GM18520 (cell line): ENCODE results near the gene ZNF574.
A peak's percentile ranks its signal among the peaks of the same experiment; 100 is the strongest.
"Not testable (repeated sequence)": the region's sequence is repeated elsewhere in the genome, so short reads cannot be mapped to it uniquely, and the experiment has no call there.

Source experiments
- ATAC-seq: cut with Tn5 transposase; IDR thresholded peaks from one replicate; pipeline ENCODE4 v1.9.1; 2021; ENCODE audit not compliant: unreplicated experiment

ZNF574 gene

DNA sequence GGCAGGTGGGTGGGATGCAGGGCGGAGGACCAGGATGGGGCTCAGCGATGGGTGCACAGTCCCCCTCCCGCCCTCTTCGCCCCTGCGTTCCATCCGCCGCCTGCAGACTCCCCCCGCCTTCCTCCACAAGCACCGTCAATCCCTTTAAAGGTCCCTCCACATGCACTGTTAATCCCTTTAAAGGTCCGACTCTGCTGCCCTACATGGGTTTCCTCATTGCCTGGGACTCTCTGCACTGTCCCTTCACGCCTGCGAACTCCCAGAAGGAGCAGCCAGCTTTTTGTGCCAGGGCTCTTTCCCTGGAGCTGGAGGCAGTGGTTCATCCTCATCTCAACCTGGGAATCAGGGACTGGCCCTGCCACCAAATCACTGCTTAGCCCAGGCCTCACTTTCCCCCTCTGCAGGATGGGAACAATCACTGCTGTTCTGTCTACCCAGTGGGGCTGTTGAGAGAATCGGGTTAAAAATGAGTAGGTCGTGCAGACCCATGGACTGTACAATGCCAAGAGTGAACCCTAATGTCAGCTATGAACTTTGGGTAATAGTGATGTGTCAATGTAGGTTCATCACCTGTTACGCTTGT lies 20.4 kb downstream of the ZNF574 start:
- ATAC-seq = no peak

DNA sequence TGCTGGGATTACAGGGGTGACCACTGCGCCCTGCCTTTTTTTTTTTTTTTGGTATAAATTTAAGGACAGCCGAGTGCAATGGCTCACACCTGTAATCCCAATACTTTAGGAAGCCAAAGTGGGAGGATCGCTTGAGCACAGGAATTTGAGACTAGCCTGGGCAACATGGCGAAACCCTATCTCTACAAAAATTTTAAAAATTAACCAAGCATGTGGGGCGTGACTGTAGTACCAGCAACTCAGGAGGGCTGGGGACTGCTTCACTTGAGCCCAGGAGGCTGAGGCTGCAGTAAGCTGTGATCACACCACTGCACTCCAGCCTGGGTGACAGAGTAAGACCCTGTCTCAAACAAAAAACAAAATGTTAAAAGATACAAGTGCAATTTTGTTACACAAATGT lies 21.5 kb downstream of the ZNF574 start:
- ATAC-seq = no peak

DNA sequence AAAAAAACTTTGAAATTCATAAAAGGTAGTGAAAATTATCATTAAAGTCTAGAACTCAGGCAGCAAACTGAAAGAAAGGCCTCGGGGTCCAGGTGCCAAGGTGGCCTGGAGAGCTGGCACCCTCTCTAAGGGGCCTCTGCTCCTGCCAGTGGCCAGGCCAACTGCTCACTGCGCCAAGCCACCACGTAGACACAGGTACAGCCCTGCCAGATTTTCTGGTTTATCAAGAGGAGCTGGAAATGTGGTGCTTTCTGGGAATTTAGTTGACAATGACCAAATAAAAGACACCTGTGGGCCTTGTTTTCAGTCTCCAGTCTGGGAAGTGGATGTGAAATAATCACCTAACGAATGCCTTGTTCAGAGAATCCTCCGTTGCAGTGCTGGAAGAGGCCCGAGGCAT lies 22.8 kb downstream of the ZNF574 start:
- no peak for ATAC-seq

DNA sequence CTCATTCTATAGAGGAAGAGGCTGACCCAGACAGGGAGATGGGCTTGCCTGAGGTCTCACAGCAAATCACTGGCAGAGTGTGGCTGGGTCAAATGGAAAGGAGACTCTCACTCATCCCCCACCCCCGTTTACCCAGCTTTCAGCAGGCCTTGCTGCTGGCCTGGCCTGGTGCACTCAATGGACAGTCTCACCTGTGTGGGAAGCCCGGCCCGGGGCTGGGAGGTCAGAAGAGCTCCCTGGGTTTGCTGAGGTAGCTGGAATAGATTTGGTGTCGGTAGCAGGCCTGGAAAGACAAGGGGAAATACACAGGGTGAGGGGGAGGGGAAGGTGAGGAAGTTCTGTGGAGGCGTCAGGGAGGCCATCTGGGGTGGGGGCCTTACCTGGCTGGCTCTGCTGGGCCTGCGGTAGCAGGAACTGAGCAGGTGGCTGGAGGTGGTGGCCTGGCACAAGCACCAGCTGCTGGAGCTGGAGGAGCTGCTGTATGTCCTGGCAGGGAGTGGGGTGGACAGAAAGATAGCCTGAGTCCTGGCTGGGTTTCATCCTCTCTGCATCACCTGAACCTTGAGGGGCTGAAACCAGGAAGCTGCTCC lies 23.5 kb downstream of the ZNF574 start:
- ATAC-seq = no peak

DNA sequence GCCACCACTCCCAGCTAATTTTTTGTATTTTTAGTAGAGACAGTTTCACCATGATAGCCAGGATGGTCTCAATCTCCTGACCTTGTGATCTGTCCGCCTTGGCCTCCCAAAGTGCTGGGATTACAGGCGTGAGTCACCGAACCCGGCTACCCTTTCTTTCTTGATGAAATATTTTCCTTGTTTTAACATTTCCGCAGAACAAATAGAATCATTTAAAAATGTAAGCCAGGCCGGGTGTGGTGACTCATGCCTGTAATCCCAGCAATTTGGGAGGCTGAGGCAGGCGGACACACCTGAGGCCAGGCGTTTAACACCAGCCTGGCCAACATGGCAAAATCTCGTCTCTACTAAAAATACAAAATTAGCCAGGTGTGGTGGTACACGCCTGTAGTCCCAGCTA lies 24.3 kb downstream of the ZNF574 start:
- not testable (repeated sequence) for ATAC-seq

DNA sequence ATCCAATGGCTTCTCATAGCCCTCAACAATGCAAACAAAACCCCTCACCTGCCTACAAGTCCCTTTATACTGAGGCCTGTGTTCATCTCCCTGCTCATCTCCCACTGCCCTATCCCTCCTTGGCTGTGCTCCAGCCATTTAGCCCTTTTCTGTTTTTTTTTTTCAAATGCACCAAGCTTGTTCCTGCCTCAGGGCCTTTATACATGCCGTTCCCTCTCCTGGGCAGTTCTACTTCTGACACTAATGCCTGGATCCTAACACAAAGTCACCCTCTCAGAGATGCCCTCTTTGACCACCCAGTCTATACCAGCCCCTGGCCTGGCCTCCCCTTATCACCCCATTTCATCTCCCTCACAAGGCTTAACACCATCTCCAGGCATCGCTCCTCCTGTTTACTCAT lies 26.9 kb downstream of the ZNF574 start:
- no peak for ATAC-seq

DNA sequence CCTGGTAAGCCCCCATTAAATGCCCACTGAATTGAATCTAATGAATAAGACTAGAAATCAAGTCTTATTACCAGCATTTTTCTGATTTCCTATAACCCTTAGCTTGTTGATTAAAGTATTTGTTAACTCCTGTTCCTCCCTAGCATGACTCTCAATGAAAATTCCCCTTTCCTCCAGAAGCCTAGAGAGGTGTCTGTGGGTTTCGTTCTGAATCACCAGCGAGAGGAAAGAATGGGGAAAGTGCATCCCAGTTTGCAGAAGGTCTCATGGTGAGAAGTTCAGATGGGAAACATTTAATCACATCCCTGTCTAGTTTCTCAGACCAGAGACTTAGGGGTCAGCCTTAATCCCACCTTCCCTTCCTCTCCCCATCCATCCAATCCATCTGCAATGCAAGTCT lies 29.4 kb downstream of the ZNF574 start:
- no peak for ATAC-seq

DNA sequence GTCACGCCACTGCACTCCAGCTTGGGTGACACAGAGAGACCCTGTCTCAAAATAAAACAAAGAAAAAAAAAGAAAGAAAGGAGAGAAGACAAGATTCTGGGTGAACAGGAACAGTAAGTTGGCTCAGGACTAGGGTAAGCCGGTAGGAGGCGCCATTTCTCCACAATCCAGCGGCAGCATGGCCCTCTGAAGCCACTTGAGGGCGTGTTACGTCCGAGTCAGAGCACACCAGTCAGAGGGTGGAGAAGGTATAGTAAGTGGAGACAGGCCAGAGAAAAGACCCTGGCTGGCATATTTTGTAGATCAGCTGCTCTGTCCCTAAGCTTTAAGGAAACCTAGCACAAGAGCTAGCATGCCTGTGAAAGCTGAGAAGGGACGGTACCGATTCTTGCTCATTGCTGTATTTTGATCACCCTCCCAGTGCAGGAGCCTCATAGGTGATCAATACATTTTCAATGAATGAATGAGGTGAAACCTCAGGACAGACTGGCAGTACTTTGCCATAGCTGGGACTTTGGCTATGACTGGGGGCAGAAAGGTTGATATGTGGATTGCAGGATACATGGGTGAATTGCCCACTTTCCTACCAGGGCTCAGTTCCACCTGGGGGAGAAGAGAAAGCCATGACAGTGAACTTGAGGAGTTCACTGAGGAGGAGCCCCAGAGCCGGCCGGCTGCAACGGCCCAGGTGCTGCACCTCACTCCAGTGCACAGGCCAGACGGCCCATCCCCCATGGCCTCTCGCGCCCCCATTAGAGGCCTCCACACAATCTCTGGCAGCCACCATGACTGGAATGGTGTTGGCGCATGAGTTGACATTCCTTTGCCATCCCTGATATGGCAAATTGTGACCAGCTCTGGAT lies 32.8 kb downstream of the ZNF574 start:
- peak; percentile 47 for ATAC-seq

DNA sequence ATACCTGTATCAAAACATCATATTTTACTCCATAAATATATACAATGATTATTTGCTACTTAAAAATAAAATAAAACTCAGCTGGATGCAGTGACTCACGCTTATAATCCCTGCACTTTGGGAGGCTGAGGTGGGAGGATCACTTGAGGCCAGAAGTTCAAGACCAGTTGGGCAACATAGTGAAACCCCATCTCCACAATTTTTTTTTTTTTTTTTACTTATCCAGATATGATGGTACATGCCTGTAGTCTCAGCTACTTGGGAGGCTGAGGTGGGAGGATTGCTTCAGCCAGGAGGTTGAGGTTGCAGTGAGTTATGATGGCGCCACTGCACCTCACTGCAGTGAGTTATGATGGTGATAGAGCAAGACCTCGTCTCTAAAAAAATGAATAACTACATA lies 33.9 kb downstream of the ZNF574 start:
- ATAC-seq = no peak

DNA sequence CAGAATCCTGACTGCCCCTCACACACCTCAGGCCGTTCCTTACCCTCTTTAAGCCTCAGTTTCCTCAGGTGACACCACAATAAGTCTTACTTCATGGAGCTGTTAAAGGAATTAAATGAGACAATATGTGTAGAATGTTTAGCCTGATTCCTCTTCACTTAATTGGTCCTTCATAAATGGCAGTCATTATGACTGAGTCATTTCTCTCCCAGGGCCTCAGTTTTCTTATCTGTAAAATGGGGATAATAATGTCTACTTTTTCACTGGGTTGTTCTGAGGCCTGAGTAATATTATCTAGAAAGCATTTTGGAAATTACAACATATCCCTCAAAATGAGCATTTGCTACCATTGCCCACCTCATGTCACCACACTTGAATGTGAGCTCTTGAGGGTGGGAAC lies 34.7 kb downstream of the ZNF574 start:
- no peak for ATAC-seq

DNA sequence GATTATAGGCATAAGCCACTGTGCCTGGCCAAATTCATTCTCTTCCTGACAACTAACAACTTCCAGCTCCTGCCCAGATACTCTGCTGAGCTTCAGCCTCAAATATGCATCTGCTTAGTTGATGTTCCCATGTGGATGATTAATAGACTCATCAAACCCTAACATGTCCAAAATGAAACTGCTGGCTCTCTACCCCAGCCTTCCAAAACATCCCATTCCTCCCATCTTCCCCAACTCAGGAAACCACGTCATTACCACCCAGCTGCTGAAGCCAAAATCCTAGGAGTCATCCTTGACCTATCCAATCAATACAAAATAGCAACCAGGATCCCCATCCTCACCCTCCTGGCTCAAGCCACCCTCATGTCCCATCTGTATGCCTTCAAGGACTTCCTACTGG lies 35.4 kb downstream of the ZNF574 start:
- no peak for ATAC-seq

DNA sequence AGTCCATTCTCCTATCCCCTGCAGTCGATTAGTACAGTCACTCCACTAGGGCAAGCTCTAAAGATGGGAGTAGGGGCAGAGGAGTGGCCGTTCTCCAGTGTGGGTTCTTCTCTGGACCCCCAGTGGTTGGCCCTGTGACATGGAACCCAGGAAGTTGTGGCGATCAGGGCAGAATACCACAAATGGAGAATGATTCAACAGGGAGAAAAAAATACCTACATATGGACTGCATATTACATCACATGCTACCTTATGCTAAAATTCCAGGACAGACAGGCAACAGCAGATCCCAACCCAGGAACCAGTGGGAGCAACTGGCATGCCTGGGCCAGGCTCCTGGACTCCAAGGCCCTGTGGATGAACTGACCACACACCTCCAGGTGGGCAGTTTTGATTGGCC lies 35.8 kb downstream of the ZNF574 start:
- ATAC-seq = no peak

DNA sequence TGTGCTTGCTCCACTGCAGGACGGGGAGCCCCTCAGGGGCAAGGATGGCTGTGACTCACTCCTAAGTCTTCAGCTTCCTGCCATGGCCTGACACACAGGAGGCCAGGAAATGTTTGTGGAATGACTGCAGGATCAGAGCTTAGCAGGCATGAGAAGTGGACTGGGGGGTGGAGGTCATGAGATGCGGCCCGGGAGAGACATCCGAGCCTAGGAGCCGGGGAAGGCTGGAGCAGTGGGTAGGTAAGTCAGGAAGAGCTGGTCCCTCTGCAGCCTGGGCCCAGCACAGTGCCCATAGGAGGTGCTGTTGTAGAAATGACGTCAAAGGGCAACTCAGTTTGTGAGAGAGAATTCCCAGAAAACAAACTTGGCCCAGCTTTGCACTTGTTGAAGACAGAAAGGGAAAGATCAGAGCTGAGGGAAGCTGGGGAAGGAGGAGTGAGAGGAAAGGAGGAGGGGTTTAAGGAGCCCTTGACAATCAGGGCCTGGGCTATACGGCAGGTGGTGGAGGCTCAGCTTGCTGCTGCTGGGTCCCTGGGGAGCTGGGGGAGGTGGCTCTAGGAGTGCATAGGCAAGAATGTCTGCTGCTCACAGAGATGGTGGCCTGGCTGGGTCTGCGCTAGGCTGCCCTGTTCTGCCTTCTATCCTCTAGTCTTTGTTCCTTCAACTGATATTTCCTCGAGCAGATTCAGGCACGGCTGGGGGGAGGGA lies 37.8 kb downstream of the ZNF574 start:
- ATAC-seq = no peak

DNA sequence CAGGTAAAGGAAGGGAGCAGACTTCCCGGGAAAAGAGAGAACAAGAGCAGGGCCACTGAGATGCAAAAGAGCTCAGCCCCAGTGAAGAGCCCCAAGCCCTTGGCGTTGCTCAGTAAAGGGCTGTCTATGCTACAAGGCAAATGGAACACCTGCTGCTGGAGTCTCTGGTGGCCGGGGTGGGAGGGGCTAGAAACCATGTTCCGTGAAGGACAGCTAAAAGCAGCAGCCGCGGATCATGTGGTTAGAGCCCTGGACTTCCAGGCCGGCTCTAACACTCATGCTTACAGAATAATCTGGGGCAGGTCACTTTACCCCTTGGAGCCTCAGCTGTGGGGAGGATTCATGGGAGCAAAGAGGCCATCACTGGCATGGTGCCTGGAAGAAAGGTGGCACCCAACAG lies 38.4 kb downstream of the ZNF574 start:
- no peak for ATAC-seq

DNA sequence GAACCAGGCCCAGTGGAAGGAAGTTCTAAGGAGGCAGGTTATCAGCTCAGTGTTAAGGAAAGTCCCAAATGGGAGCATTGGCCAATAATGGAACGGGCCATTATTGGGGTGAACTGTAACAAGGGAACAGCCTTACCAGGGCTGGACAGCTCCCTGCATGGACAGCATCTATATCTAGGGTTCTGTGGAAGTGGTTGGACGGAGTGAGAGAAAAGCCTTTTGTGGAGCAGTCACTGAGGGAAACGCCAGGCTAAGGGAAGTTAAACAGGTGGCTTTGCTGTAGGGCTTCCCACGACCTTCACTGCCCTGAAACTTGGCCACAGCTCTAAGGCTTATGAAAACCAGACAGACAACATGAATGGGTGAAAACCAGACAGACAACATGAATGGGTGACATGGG lies 39.3 kb downstream of the ZNF574 start:
- no peak for ATAC-seq

DNA sequence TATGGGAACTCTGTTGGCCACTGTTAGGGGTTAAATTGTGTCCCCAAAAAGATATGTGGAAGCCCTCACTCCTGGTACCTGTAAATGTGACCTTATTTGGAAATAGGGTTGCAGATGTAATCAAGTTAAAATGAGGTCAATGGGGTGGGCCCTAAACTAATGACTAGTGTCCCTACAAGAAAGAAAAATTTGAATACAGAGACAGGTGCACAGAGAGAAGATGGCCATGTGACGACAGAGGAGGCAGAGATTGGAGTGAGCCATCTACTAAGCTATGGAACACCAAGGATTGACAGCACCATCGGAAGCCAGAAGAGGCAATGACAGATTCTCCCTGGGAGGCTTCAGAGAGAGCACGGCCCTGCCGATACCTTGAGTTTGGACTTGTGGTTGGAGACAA lies 39.7 kb downstream of the ZNF574 start:
- ATAC-seq = no peak

DNA sequence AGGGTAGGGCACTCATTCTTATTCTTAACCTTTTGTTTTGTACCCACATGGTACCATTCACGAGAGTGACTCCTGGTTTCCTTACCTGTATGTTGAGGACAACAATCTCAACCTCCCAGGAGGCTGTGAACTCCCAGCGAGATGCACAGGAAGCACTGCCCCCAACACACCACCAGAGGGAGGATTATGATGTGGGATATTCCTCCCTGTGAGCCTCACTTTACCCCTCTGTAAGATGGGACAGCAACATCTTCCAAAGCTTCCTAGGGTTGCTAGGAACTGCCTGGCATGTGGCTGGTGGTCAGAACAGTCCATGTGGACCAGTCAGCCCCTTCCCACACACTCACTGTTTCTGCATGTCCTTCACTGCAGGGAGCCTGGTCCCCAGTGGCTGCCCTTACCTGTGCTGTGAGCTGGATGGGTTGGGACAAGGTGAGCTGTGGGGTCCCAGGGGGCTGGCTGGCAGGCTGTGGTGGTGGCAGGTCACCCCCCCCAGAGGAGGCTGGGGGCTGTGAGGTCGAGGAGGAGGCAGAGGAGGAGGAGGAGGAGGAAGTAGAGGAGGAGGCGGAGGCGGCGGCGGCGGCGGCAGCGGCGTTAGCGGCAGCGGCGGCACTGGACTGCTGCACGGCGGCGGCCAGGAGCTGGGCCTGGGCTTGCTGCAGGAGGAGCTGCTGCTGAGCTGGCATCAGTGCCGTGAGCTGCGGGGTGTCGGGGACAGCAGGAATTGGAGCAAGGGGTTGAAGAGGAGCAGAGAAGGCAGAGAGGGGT lies 40.5 kb downstream of the ZNF574 start:
- ATAC-seq = no peak

DNA sequence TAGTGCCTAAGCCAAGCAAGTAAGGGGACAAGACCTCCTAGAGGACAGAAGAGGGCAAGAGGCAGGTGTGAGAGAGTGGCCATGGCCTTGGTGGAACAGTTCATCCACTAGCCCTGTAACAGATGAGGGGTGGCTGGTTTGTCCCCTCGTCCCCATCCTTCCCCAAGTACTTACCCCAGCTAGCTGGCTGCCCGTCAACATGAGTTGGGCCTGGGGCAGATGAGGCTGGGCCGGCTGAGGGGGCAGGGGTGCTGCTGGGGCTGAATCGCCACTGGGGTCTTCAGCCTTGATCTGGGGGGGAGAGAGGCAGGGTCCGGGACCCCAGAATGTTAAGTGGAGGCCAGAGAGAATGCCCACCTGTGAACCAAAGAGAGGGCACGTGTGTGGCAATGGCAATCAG lies 41.1 kb downstream of the ZNF574 start:
- no peak for ATAC-seq

DNA sequence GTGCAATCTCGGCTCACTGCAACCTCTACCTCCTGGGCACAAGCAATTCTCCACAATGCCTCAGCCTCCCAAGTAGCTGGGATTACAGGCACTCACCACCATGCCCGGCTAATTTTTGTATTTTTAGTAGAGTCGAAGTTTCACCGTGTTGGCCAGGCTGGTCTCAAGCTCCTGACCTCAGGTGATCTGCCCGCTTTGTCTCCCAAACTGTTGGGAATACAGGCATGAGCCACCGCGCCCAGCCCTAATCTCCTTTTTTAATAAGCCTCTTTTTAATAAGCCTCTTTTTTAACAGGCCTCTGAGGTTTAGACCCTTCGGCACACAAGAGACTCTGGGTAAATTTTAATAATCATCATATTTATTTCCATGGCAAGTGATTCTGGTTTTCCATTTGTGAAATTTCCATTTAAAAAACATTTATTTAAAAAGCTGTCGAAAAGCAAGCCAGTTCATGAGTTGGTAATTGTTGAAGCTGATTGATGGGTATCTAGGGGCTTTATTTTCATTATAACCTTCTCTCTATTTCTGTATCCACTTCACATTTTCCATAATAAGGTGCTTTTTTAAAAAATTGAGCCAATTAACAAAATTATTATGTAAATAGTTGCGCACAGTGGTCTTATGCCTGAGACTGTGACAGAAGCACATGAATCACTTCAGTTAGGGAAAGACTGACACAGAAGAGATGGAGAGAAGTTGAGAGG lies 44.5 kb downstream of the ZNF574 start:
- no peak for ATAC-seq

DNA sequence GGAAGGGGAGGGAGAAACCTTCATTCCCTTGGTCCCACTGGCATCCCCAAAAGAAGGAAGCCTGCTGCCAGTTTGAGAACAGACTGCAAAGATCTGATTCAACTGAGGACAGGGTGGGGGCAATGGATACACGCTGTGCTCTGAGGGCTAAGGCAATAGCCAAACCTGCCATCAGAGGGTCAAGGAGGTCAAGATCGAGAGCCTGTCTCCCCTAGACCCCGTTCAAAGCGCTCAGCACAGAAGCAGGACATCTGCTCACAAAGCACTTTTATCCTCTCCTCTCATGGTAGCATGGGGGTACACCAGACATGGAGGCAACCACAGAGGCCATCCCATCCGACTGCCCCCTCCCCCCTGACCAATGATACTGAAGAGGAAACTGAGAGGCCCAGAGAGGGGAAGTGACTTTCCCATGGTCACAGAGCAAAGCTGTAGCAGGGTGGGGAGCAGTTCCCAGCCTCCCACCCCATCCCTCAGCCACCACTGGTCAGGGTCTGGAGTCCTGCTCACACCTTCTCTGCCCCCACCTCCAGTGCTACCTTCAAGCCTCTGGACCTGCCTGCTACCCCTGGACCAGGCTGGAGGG lies 45.2 kb downstream of the ZNF574 start:
- ATAC-seq = no peak
